CD14-positive monocyte (primary cell): ENCODE data around the gene UFL1. TPM values are rescaled to one million over a fixed set of nuclear protein-coding genes. Genes with fewer than 3 reads are reported as not detected.

Experiments
- DNase-seq, 3 donors: peaks; one replicate each; pipeline ENCODE4 v3.0.0-alpha.2; 2011 to 2022
- H2AFZ ChIP-seq: 2 replicates; pipeline ENCODE4 v1.6.0; 2012; ENCODE audit warnings: mild to moderate bottlenecking, low read depth, low read length, inconsistent platforms; ENCODE audit not compliant: insufficient read depth, poor library complexity, severe bottlenecking
- H3K27ac ChIP-seq, 2 donors: 1 replicate in 1 of 2; 2 replicates in 1 of 2; pipeline ENCODE4 v1.5.1; 2012 to 2013; ENCODE audit warnings: low read length in 2 of 2, control low read depth in 1 of 2, inconsistent platforms in 1 of 2, low read depth in 1 of 2, mild to moderate bottlenecking in 1 of 2
- H3K27me3 ChIP-seq, 2 donors: one replicate each; pipeline versions ENCODE4 v1.6.0 to v1.6.1; 2011 to 2013; ENCODE audit warnings: low read length in 2 of 2; ENCODE audit not compliant: control insufficient read depth in 2 of 2, insufficient read depth in 2 of 2
- H3K36me3 ChIP-seq, 2 donors: replicated peaks in 1 of 2; 1 replicate in 1 of 2; 2 replicates in 1 of 2; pipeline versions ENCODE4 v1.5.1 to v1.6.1; 2012 to 2013; ENCODE audit warnings: low read length in 2 of 2, control low read depth in 1 of 2, inconsistent platforms in 1 of 2, mild to moderate bottlenecking in 1 of 2; ENCODE audit not compliant: insufficient read depth in 2 of 2, control insufficient read depth in 1 of 2
- H3K4me1 ChIP-seq, 2 donors: 1 replicate in 1 of 2; 2 replicates in 1 of 2; pipeline versions ENCODE4 v1.5.1 to v1.6.1; 2012 to 2013; ENCODE audit warnings: low read length in 2 of 2, control low read depth in 1 of 2, inconsistent platforms in 1 of 2, mild to moderate bottlenecking in 1 of 2, moderate library complexity in 1 of 2; ENCODE audit not compliant: insufficient read depth in 2 of 2, control insufficient read depth in 1 of 2
- H3K4me2 ChIP-seq: replicated peaks from 2 replicates; pipeline ENCODE3; 2012; ENCODE audit warnings: low read length, moderate library complexity, mild to moderate bottlenecking; ENCODE audit not compliant: poor library complexity, severe bottlenecking; ENCODE audit errors: extremely low read depth
- H3K4me3 ChIP-seq, 3 experiments: fragments of 200-600 bp in 1 of 3; sonication (generic) in 1 of 3; replicated peaks in 1 of 3; 1 replicate in 2 of 3; 2 replicates in 1 of 3; pipeline ENCODE4 v1.5.1; 2011 to 2013; ENCODE audit warnings: low read length in 3 of 3, mild to moderate bottlenecking in 3 of 3, control low read depth in 2 of 3, low read depth in 2 of 3, inconsistent platforms in 1 of 3, moderate library complexity in 1 of 3
- H3K79me2 ChIP-seq: 2 replicates; pipeline ENCODE4 v1.6.0; 2012; ENCODE audit warnings: mild to moderate bottlenecking, control low read depth, inconsistent platforms, low read length, moderate library complexity; ENCODE audit not compliant: insufficient read depth
- H3K9ac ChIP-seq: 2 replicates; pipeline ENCODE4 v1.6.0; 2017; ENCODE audit warnings: low read length, mild to moderate bottlenecking; ENCODE audit not compliant: insufficient read depth, poor library complexity, severe bottlenecking
- H3K9me3 ChIP-seq, 2 donors: replicated peaks in 1 of 2; 1 replicate in 1 of 2; 2 replicates in 1 of 2; pipeline versions ENCODE4 v1.5.1 to v1.6.1; 2012 to 2013; ENCODE audit warnings: low read length in 2 of 2, control low read depth in 1 of 2; ENCODE audit not compliant: control insufficient read depth in 1 of 2, insufficient read depth in 1 of 2
- H4K20me1 ChIP-seq: 2 replicates; pipeline ENCODE4 v1.6.0; 2012; ENCODE audit warnings: mild to moderate bottlenecking, low read length, control low read depth, moderate library complexity; ENCODE audit not compliant: insufficient read depth
- H3K27ac Mint-ChIP-seq, 7 donors: one replicate each; pipeline ENCODE4 v1.8.0; 2020; ENCODE audit warnings: mild to moderate bottlenecking in 7 of 7, mixed read lengths in 7 of 7, moderate library complexity in 6 of 7, inconsistent platforms in 2 of 7
- H3K27me3 Mint-ChIP-seq, 3 donors: one replicate each; pipeline ENCODE4 v1.8.0; 2021 to 2022; ENCODE audit warnings: low read depth in 3 of 3, mild to moderate bottlenecking in 3 of 3, mixed read lengths in 3 of 3, moderate library complexity in 3 of 3, inconsistent platforms in 1 of 3
- H3K36me3 Mint-ChIP-seq, 2 donors: one replicate each; pipeline ENCODE4 v1.8.0; 2020; ENCODE audit warnings: mixed read lengths in 2 of 2, inconsistent platforms in 1 of 2, mild to moderate bottlenecking in 1 of 2
- H3K4me1 Mint-ChIP-seq: one replicate; pipeline ENCODE4 v1.8.0; 2020; ENCODE audit warnings: mild to moderate bottlenecking, mixed read lengths
- H3K4me3 Mint-ChIP-seq, 2 donors: one replicate each; pipeline ENCODE4 v1.8.0; 2020; ENCODE audit warnings: mild to moderate bottlenecking in 2 of 2, mixed read lengths in 2 of 2, moderate library complexity in 1 of 2
- H3K9me3 Mint-ChIP-seq, 7 donors: one replicate each; pipeline ENCODE4 v1.8.0; 2020 to 2022; ENCODE audit warnings: mixed read lengths in 7 of 7, mild to moderate bottlenecking in 6 of 7, moderate library complexity in 6 of 7, inconsistent platforms in 2 of 7
- WGBS: methylation state at CpG from one replicate; pipeline ENCODE4 v1.1.5; 2013; ENCODE audit warnings: missing lambda C conversion rate; ENCODE audit not compliant: insufficient coverage; 5-methylcytosine and 5-hydroxymethylcytosine counted together
- intact Hi-C, 2 donors: fragments of 100-400 bp; cut with micrococcal nuclease; formaldehyde crosslinking; loops; one replicate each; pipeline versions ENCODE4 v1.15.0 to v1.15.1; 2023
- polyA plus RNA-seq, 3 donors: library from polyadenylated mRNA; depleted of rRNA in 1 of 3; unstranded in 2 of 3; stranded (reverse) in 1 of 3; fragments of 300-500 nt in 2 of 3; fragments of >200 nt in 1 of 3; fragmentation: Illumina TruSeq in 2 of 3; gene quantifications; 1 replicate in 2 of 3; 2 replicates in 1 of 3; pipeline ENCODE4 v1.2.3, GENCODE V29; 2012 to 2021
- TF ChIP-seq, protein P1 (sequence below): fragments of 200-600 bp; IDR thresholded peaks from one replicate; pipeline ENCODE4 v1.8.0; 2022; ENCODE audit warnings: antibody characterized with exemption, mild to moderate bottlenecking

The UFL1 gene
- polyA plus RNA-seq, 3 donors, result 5.4 to 16.3 (median 12.6) TPM

DNA sequence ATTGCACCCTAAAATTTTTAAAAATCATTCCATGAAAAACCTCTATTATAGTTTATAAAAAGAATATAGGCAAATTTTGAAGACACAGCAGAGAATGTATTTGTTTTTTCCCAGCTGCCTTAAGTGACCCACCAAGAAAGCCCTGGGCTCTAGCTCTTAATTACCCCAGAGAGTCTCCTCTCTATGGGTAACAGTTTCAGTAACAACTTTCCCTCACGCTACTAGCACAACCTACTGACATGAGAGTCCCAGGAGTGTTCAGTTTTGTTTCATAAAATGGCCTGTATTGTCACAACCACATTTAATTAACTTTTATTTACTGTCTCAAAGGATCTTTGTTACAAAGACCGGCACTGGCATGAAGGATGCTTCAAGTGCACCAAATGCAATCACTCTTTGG lies 82.8 kb downstream of the UFL1 start:
- Mint-ChIP-seq H3K27ac (no peak overlapping the region), H3K4me1 (no peaks in the 10 kb centered on the region), H3K36me3 (no peaks in the 10 kb centered on the region), H3K4me3 (no peak overlapping the region), H3K9me3 (peaks cover 0 to 2% (median 0%) of the 10 kb centered on the region in 7 donors), H3K27me3 (peaks cover 0 to 2% (median 2%) of the 10 kb centered on the region in 3 donors)
- 93% methylated on average over 1 of the region's 2 CpGs for WGBS
- TF ChIP-seq, protein P1, sequence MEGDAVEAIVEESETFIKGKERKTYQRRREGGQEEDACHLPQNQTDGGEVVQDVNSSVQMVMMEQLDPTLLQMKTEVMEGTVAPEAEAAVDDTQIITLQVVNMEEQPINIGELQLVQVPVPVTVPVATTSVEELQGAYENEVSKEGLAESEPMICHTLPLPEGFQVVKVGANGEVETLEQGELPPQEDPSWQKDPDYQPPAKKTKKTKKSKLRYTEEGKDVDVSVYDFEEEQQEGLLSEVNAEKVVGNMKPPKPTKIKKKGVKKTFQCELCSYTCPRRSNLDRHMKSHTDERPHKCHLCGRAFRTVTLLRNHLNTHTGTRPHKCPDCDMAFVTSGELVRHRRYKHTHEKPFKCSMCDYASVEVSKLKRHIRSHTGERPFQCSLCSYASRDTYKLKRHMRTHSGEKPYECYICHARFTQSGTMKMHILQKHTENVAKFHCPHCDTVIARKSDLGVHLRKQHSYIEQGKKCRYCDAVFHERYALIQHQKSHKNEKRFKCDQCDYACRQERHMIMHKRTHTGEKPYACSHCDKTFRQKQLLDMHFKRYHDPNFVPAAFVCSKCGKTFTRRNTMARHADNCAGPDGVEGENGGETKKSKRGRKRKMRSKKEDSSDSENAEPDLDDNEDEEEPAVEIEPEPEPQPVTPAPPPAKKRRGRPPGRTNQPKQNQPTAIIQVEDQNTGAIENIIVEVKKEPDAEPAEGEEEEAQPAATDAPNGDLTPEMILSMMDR, result no peak
- Histone ChIP-seq H2AFZ (no peak overlapping the region), H3K27me3 (no peaks in the 10 kb centered on the region), H3K36me3 (no peaks in the 10 kb centered on the region), H3K4me2 (no peak overlapping the region), H3K79me2 (no peaks in the 10 kb centered on the region), H3K9me3 (no peaks in the 10 kb centered on the region), H3K4me3 (no peak overlapping the region), H3K4me1 (no peaks in the 10 kb centered on the region), H3K9ac (no peak overlapping the region), H4K20me1 (no peaks in the 10 kb centered on the region), H3K27ac (no peak overlapping the region)
- intact Hi-C loops, result no loop called here
- no peak for DNase-seq

Other genes starting within 250 kb of the UFL1 start
- gene FHL5, start 41.3 kb downstream of the UFL1 start, polyA plus RNA-seq, result not detected